ENCODE measurements around the gene MROH2A.

MROH2A gene

GRCh38 chr2:233839447-233839820 is 61.3 kb downstream of the MROH2A start:
- no peak for TF ChIP-seq TAF1 (IDR thresholded peaks at IDR 0.05; ENCODE audit: borderline replicate concordance, insufficient read depth, low read length)
- TF ChIP-seq FOXP2 (optimal IDR thresholded peaks at IDR 0.05; ENCODE audit: borderline replicate concordance, extremely low read depth, extremely low read length, insufficient read depth), result no peak
- TF ChIP-seq SIN3A (IDR thresholded peaks at IDR 0.05; ENCODE audit: borderline replicate concordance, insufficient read depth, low read length), result no peak
- TF ChIP-seq POLR2AphosphoS5 (IDR thresholded peaks at IDR 0.05; ENCODE audit: low read depth, low read length), result no peak
- TF ChIP-seq REST (IDR thresholded peaks at IDR 0.05; ENCODE audit: insufficient read depth in 1 of 2, low read depth in 2 of 2, low read length in 2 of 2), result no peak

- no peak for TF ChIP-seq POLR2AphosphoS5 (IDR thresholded peaks at IDR 0.05; ENCODE audit: low read depth, low read length)
- no peak for TF ChIP-seq FOXP2 (optimal IDR thresholded peaks at IDR 0.05; ENCODE audit: borderline replicate concordance, extremely low read depth, extremely low read length, insufficient read depth)
- no peak for TF ChIP-seq SIN3A (IDR thresholded peaks at IDR 0.05; ENCODE audit: borderline replicate concordance, insufficient read depth, low read length)
- TF ChIP-seq TAF1 (IDR thresholded peaks at IDR 0.05; ENCODE audit: borderline replicate concordance, insufficient read depth, low read length), result no peak
- no peak for TF ChIP-seq REST (IDR thresholded peaks at IDR 0.05; ENCODE audit: insufficient read depth in 1 of 2, low read depth in 2 of 2, low read length in 2 of 2)
These were observed 62.4 kb downstream of the MROH2A start for GRCh38 chr2:233840520-233840919.

GRCh38 chr2:233841183-233841582 is 63.1 kb downstream of the MROH2A start:
- TF ChIP-seq REST (IDR thresholded peaks at IDR 0.05; ENCODE audit: insufficient read depth in 1 of 2, low read depth in 2 of 2, low read length in 2 of 2), result no peak

- TF ChIP-seq SIN3A (IDR thresholded peaks at IDR 0.05; ENCODE audit: borderline replicate concordance, insufficient read depth, low read length), result no peak
- TF ChIP-seq TAF1 (IDR thresholded peaks at IDR 0.05; ENCODE audit: borderline replicate concordance, insufficient read depth, low read length), result no peak
- no peak for TF ChIP-seq REST (IDR thresholded peaks at IDR 0.05; ENCODE audit: insufficient read depth in 1 of 2, low read depth in 2 of 2, low read length in 2 of 2)
- TF ChIP-seq FOXP2 (optimal IDR thresholded peaks at IDR 0.05; ENCODE audit: borderline replicate concordance, extremely low read depth, extremely low read length, insufficient read depth), result no peak
- TF ChIP-seq POLR2AphosphoS5 (IDR thresholded peaks at IDR 0.05; ENCODE audit: low read depth, low read length), result no peak
These were observed 66.1 kb downstream of the MROH2A start for GRCh38 chr2:233844064-233844807.

- no peak for TF ChIP-seq FOXP2 (optimal IDR thresholded peaks at IDR 0.05; ENCODE audit: borderline replicate concordance, extremely low read depth, extremely low read length, insufficient read depth)
- no peak for TF ChIP-seq SIN3A (IDR thresholded peaks at IDR 0.05; ENCODE audit: borderline replicate concordance, insufficient read depth, low read length)
- no peak for TF ChIP-seq POLR2AphosphoS5 (IDR thresholded peaks at IDR 0.05; ENCODE audit: low read depth, low read length)
- TF ChIP-seq REST (IDR thresholded peaks at IDR 0.05; ENCODE audit: insufficient read depth in 1 of 2, low read depth in 2 of 2, low read length in 2 of 2), result no peak
- no peak for TF ChIP-seq TAF1 (IDR thresholded peaks at IDR 0.05; ENCODE audit: borderline replicate concordance, insufficient read depth, low read length)
These were observed 66.7 kb downstream of the MROH2A start for GRCh38 chr2:233844836-233845235.
